ENCODE measurements around the gene SLC25A26.

SLC25A26 gene

GRCh38 chr3:66200147-66200546 lies 20.7 kb upstream of the SLC25A26 start:
- DNase-seq, result no peak
- Histone ChIP-seq H3K9me3 (no peaks in the 10 kb centered on the region), H3K4me3 (ENCODE audit: low read depth, low read length) (no peak overlapping the region), H3K36me3 (no peaks in the 10 kb centered on the region), H3K4me1 (no peaks in the 10 kb centered on the region), H3K27me3 (peaks cover 6% of the 10 kb centered on the region)
- TF ChIP-seq CTCF (IDR thresholded peaks at IDR 0.05; ENCODE audit: low read depth, low read length), result no peak

DNA sequence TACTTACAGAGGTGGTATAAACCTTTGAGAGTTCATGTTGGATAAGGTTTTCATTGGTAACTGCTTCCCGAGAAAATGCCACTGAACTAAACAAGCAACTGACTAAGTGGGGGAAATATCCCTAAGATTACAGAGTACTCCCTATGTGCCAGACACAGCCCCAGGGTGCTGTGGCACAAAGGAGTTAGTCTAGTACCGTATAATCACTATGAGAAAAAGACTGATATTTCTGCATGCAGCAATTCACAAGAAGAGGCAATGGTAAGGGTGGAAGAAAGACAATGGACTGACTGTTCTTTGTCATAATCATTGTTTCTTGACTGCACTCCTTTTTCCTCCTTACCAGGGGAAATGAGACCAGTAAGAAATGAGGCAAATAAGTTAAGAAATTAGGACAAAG lies 20.0 kb upstream of the SLC25A26 start:
- no peak for TF ChIP-seq CTCF (IDR thresholded peaks at IDR 0.05; ENCODE audit: low read depth, low read length)
- Histone ChIP-seq H3K27me3 (peaks cover 8% of the 10 kb centered on the region), H3K36me3 (no peaks in the 10 kb centered on the region)

DNA sequence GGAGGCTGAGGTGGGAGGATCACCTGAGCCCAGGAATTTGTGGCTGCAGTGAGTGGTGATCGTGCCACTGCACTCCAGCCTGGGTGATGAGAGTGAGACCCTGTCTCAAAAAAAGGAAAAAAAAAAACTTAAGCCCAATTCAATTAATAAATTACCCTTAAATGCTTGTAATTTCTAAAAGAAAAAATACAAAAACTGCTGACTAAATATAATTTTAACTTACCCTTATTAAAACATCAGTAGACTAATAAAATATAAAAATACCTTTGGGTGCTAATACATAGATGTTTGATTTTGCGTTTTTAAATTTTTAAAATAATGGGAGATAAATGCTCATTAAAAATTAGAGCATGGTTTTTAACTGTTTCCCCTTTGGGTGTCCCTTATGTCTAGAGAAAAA lies 17.5 kb upstream of the SLC25A26 start:
- peaks cover 8% of the 10 kb centered on the region for H3K27me3 ChIP-seq
- no peaks in the 10 kb centered on the region for H3K4me1 ChIP-seq
- DNase-seq, result no peak
- TF ChIP-seq CTCF (IDR thresholded peaks at IDR 0.05; ENCODE audit: low read depth, low read length), result no peak
- H3K36me3 ChIP-seq, result no peaks in the 10 kb centered on the region
- no peak overlapping the region for H3K4me3 ChIP-seq (ENCODE audit: low read depth, low read length)
- H3K9me3 ChIP-seq, result no peaks in the 10 kb centered on the region

More for the DNA sequence above, 20.0 kb upstream of the SLC25A26 start:
- Histone ChIP-seq H3K4me3 (ENCODE audit: low read depth, low read length) (no peak overlapping the region), H3K9me3 (no peaks in the 10 kb centered on the region), H3K4me1 (no peaks in the 10 kb centered on the region)
- no peak for DNase-seq

DNA sequence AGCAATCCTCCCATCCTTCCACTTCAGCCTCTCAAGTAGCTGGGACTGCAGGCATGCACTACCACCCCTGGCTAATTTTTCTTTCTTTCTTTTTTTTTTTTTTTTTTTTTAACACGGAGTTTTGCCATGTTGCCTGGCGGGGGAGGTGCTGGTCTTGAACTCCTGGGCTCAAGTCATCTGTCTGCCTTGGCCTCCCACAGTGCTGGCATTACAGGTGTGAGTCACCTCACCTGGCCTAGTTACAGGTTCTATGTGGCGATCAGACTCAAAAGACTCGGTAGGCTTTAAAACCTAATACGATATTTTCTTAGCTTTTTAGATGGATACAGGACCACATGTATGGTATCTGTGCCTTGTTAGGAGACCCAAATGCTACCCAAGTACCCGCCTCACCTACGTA lies 14.0 kb upstream of the SLC25A26 start:
- Histone ChIP-seq H3K4me1 (no peaks in the 10 kb centered on the region), H3K4me3 (ENCODE audit: low read depth, low read length) (no peak overlapping the region), H3K27me3 (peaks cover 8% of the 10 kb centered on the region), H3K9me3 (no peaks in the 10 kb centered on the region), H3K36me3 (no peaks in the 10 kb centered on the region)
- DNase-seq, result no peak
- TF ChIP-seq CTCF (IDR thresholded peaks at IDR 0.05; ENCODE audit: low read depth, low read length), result no peak

- TF ChIP-seq CTCF (IDR thresholded peaks at IDR 0.05; ENCODE audit: low read depth, low read length), result no peak
- DNase-seq, result no peak
- H3K4me3 ChIP-seq (ENCODE audit: low read depth, low read length), result no peak overlapping the region
- peaks cover 8% of the 10 kb centered on the region for H3K27me3 ChIP-seq
- no peaks in the 10 kb centered on the region for H3K9me3 ChIP-seq
- H3K36me3 ChIP-seq, result no peaks in the 10 kb centered on the region
- no peaks in the 10 kb centered on the region for H3K4me1 ChIP-seq
Measured at GRCh38 chr3:66208189-66208588, 12.6 kb upstream of the SLC25A26 start.

DNA sequence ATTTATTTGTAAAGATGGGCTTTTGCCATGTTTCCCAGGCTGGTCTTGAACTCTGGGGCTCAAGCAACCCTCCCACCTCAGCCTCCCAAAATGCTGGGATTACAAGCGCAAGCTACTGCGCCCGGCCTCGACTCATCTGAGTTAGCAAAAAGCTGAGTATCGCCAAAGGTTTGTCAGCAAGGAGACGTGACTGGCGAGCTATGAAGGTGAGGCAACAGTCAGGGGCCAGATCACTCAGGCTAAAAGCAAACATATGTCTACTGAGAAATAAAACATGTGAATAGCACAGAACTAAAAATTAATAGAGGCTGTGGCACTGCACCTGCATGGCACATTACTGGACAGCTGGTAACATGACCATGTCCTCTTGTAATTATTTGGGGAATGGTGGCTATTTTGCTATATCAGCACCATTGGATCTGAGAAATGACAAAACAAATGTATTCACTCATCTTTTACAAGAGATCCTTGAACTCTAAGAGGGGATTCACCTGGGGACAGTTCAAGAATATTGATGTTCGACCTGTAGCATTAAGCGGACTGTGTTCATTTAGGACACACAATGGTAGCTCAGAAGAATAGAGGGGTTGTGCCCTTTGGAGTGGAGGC lies 10.0 kb upstream of the SLC25A26 start:
- no peak for DNase-seq
- H3K9me3 ChIP-seq, result no peaks in the 10 kb centered on the region
- peaks cover 2% of the 10 kb centered on the region; the same call in 1 of the 2 replicates for H3K27me3 ChIP-seq
- TF ChIP-seq CTCF (IDR thresholded peaks at IDR 0.05; ENCODE audit: low read depth, low read length), result no peak
- no peaks in the 10 kb centered on the region for H3K36me3 ChIP-seq
- no peak overlapping the region for H3K4me3 ChIP-seq (ENCODE audit: low read depth, low read length)
- no peaks in the 10 kb centered on the region for H3K4me1 ChIP-seq
